Brain microvascular endothelial cell (primary cell): ENCODE data around the gene TAF8.

Experiments used
- DNase-seq: peaks from one replicate; pipeline ENCODE4 v3.0.0-alpha.2; 2020
- H3K27ac ChIP-seq: fragments of 250-450 bp; sonication (Bioruptor Pico); 2 replicates; pipeline ENCODE4 v1.5.1; 2020; ENCODE audit warnings: mild to moderate bottlenecking, moderate library complexity
- H3K27me3 ChIP-seq: fragments of 250-450 bp; sonication (Bioruptor Pico); replicated peaks from 2 replicates; pipeline ENCODE4 v1.5.1; 2020; ENCODE audit warnings: mild to moderate bottlenecking
- H3K36me3 ChIP-seq: fragments of 250-450 bp; sonication (Bioruptor Pico); replicated peaks from 2 replicates; pipeline ENCODE4 v1.5.1; 2020; ENCODE audit warnings: mild to moderate bottlenecking
- H3K4me3 ChIP-seq: 2 replicates; pipeline ENCODE4 v1.5.1; 2011; ENCODE audit warnings: low read depth, mild to moderate bottlenecking, control low read depth, low read length, moderate library complexity
- in situ Hi-C: cut with HindIII; loops from 2 replicates; pipeline ENCODE4 v1.10.0; 2017; ENCODE audit warnings: low sequenced_read_pairs, low pct_ligation_motif_present
- TF ChIP-seq, protein P1 (sequence below): IDR thresholded peaks from 2 replicates; pipeline ENCODE4 v1.5.1; 2011; ENCODE audit warnings: low read depth, mild to moderate bottlenecking, moderate library complexity, low read length, control low read depth, inconsistent platforms; ENCODE audit errors: missing control alignments

TAF8 gene

DNA sequence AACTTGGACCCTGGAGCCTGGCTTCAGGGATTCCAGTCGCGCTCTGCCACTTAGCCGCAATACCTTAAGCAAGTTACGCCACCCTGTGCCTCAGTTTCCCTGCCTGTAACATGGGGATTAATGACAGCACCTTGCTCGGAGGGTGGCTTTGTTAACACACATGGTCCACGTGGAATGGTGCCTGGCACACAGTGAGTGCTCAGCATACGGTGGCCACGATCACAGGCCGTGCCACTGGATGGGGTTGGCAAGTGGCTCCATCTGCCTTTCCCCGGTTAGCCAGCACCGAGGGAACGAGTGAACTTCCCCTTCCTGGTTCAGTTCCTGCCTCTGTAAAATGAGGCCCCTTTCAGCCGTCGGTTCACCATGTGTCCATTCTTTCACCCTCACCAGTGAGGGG lies 74.9 kb downstream of the TAF8 start:
- in situ Hi-C loops: no loop called here
- TF ChIP-seq, protein P1, sequence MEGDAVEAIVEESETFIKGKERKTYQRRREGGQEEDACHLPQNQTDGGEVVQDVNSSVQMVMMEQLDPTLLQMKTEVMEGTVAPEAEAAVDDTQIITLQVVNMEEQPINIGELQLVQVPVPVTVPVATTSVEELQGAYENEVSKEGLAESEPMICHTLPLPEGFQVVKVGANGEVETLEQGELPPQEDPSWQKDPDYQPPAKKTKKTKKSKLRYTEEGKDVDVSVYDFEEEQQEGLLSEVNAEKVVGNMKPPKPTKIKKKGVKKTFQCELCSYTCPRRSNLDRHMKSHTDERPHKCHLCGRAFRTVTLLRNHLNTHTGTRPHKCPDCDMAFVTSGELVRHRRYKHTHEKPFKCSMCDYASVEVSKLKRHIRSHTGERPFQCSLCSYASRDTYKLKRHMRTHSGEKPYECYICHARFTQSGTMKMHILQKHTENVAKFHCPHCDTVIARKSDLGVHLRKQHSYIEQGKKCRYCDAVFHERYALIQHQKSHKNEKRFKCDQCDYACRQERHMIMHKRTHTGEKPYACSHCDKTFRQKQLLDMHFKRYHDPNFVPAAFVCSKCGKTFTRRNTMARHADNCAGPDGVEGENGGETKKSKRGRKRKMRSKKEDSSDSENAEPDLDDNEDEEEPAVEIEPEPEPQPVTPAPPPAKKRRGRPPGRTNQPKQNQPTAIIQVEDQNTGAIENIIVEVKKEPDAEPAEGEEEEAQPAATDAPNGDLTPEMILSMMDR: no peak
- Histone ChIP-seq H3K4me3 (no peak overlapping the region), H3K36me3 (peaks cover 25% of the 10 kb centered on the region), H3K27ac (no peak overlapping the region), H3K27me3 (no peaks in the 10 kb centered on the region)
- DNase-seq: no peak

DNA sequence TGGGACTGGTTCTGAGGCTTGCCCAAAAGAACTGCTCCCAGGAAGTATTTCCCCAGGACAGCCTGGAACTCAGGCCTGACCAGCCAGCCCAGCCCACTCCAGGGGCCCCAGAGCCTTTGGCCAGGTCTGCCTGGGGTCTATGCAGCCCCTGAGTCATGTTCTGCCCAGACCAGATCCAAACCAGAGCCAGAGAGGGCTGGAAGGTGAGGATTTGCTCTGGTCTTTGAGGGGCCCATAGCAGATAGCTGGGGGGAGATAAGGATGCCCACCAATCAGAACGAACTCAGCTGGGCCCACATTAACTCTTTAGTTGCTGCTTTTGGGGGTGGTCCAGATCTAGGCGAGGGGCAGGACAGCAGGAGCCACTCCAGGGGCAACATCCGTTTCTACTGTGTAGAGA lies 75.3 kb downstream of the TAF8 start:
- Histone ChIP-seq H3K36me3 (peaks cover 25% of the 10 kb centered on the region), H3K27ac (no peak overlapping the region), H3K27me3 (no peaks in the 10 kb centered on the region), H3K4me3 (no peak overlapping the region)
- TF ChIP-seq, protein P1: no peak
- no peak for DNase-seq
- in situ Hi-C loops: no loop called here

DNA sequence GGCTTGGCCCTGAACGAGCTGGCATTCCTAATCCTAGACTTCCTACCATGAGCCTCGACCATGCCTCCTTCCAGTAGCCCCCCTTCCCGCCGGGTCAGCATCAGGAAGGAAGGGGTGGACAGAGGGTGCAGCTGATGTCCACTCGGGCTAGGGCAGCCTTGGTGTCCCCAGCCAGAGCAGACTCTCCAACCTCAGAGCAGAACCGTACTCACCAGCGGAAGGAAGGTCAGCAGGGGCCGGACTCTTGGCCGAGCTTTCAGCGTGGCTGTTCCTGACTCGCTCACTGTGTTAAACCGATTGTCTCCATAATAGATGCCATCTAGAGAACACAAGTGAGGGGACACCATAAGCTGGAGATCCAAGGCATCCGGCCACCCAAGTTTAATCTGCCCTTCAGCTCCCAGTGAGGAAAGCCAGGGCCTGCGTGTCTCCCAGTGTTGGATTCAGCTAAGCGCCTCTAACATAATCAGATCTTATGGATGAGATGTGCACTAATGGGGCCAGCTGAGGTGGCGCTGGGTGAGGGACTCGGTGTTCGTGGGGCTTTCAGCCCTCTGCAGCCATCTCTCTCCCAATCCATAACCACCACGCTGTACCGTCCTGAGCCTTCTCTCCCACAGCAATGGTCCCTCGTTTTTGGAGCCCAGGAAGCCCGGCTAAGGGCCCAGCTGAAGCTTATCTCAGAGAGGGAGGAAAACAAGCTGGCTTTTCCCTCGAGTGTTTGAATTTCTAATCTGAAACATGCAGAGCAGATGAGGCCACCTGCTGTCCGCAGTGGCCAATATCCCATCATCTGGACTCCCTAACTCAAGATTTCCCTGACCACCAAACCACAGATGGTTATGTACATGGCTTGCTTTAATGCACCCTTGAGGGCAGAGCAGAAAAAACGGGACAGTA lies 78.4 kb downstream of the TAF8 start:
- Histone ChIP-seq H3K27me3 (no peaks in the 10 kb centered on the region), H3K36me3 (peaks cover 25% of the 10 kb centered on the region), H3K4me3 (no peak overlapping the region), H3K27ac (no peak overlapping the region)
- TF ChIP-seq, protein P1: peak; percentile 18
- no peak for DNase-seq
- in situ Hi-C loops: no loop called here

DNA sequence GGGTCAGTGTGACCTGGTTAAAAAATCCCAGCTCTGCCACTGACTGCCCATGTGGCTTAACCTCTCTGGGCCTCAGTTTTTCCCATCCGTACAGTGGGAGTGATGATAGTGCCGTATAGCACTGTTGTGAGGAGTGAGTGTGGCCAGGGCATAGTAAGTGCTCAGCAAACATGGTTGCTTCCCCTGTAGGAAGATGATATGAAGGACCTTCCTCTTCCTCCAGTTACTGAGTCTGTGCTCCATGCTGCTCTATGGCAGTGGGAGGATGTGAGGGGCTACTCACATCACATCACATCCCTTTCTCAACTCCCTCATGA lies 79.0 kb downstream of the TAF8 start:
- in situ Hi-C loops: no loop called here
- Histone ChIP-seq H3K36me3 (peaks cover 25% of the 10 kb centered on the region), H3K4me3 (no peak overlapping the region), H3K27ac (no peak overlapping the region), H3K27me3 (no peaks in the 10 kb centered on the region)
- TF ChIP-seq, protein P1: no peak
- no peak for DNase-seq

DNA sequence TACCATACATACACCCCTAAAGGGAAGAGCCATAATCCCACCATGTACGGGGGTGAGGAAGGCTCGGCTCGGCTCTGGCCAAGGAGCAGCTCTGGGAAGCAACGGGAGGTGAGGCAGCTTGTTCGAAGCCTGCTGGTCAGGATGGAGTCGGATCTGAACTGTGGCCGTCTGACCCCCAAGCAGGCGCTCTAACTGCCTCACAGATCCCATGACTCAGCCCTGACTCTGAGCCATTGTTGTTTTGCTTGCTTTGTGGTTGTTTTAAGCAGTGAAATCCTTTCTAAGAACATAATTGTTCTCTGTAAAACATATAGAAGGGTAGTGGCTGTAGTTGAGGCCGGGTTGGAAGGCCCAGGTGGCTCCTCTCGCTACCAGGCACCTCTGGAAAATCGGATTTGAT lies 81.2 kb downstream of the TAF8 start:
- Histone ChIP-seq H3K36me3 (peaks cover 11% of the 10 kb centered on the region), H3K27ac (peak overlapping the region; percentile 88), H3K4me3 (no peak overlapping the region), H3K27me3 (no peaks in the 10 kb centered on the region)
- TF ChIP-seq, protein P1: peak; percentile 13
- in situ Hi-C loops: no loop called here
- peak; percentile 90 for DNase-seq

DNA sequence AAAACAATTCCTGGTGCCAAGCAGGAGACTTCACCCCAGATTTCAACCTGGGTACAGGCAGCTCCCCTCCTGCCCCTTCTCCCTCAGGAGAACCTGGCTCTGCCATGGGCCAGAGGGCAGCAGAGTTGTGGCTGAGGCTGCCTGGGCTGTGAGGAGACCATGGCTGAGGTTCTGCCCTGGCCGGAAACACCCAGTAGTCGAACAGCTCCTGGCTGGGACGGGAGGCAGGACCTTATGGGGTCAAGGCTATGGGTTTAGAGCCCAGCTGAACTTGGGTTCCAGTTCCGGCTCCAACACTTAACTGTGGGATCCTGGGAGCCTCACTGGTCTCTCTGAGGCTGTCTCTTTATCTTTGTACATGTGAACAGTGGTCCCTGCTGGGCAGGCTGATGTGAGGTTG lies 83.6 kb downstream of the TAF8 start:
- no peak for DNase-seq
- H3K27ac ChIP-seq: no peak overlapping the region
- H3K4me3 ChIP-seq: no peak overlapping the region
- in situ Hi-C loops: no loop called here
- no peaks in the 10 kb centered on the region for H3K27me3 ChIP-seq
- TF ChIP-seq, protein P1: no peak
- no peaks in the 10 kb centered on the region for H3K36me3 ChIP-seq
